ENCODE results near the gene SARNP. TPM values are rescaled to one million over a fixed set of nuclear protein-coding genes. Genes with fewer than 3 reads are reported as not detected.

Gene SARNP
- total and polyA plus RNA-seq, 8 donors, result 16.1 to 200 (median 87.1) TPM

- Histone ChIP-seq H3K4me3 (no peak overlapping the region), H3K9me3 (no peaks in the 10 kb centered on the region), H3K27me3 (no peaks in the 10 kb centered on the region), H3K27ac (no peak overlapping the region), H3K36me3 (peaks cover 40 to 99% (median 94%) of the 10 kb centered on the region in 4 donors), H3K4me1 (no peaks in the 10 kb centered on the region)
- 77 to 84% (median 81%) methylated on average over 2 of the region's 2 CpGs for WGBS, 5 donors
- TF ChIP-seq POLR2AphosphoS5 (IDR thresholded peaks at IDR 0.05), result no peak
- no peak for TF ChIP-seq POLR2A (IDR thresholded peaks at IDR 0.05)
- no peak for TF ChIP-seq EP300 (IDR thresholded peaks at IDR 0.05)
- no peak for TF ChIP-seq CTCF (IDR thresholded peaks at IDR 0.05)
- intact Hi-C loops (cut with DNase I; ENCODE audit: low total_unique reads), result no loop called here
- DNase-seq, result no peak
These were observed 59.8 kb downstream of the SARNP start for GRCh38 chr12:55757701-55758100.

DNA sequence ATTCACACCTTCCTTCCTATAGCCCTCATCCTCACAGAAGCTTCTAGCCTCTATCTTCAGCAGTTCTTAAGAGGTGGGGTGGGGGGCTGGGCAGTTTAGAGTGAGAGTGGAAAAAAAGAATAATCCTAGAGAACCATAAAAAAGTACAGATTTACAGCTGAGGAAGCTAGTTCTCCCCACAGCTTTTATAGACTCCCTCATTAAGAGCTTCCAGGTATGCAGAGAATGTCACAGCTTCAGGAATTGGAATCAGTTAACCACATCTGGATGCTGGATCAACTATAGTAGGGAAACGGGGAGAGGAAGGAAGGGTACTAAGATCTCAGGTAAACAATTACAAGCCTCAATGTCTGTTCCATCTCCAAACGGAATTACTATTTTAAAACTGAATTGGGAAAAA is 62.3 kb downstream of the SARNP start:
- intact Hi-C loops (cut with DNase I; ENCODE audit: low total_unique reads), result no loop called here
- H3K36me3 ChIP-seq, result peaks cover 48 to 98% (median 97%) of the 10 kb centered on the region in 4 donors
- WGBS, 5 donors, result 62 to 81% (median 68%) methylated on average over 2 of the region's 2 CpGs
- H3K27ac ChIP-seq, result no peak overlapping the region
- no peak overlapping the region for H3K4me3 ChIP-seq
- no peak for DNase-seq
- no peak for TF ChIP-seq CTCF (IDR thresholded peaks at IDR 0.05)
- no peak for TF ChIP-seq POLR2A (IDR thresholded peaks at IDR 0.05)
- no peak for TF ChIP-seq EP300 (IDR thresholded peaks at IDR 0.05)
- no peak for TF ChIP-seq POLR2AphosphoS5 (IDR thresholded peaks at IDR 0.05)
- H3K27me3 ChIP-seq, result no peaks in the 10 kb centered on the region
- H3K4me1 ChIP-seq, result no peaks in the 10 kb centered on the region
- H3K9me3 ChIP-seq, result no peaks in the 10 kb centered on the region

GRCh38 chr12:55748230-55748993 is 69.1 kb downstream of the SARNP start:
- no peak for DNase-seq
- intact Hi-C loops (cut with DNase I; ENCODE audit: low total_unique reads), result loop anchor here (10.0 kb wide), 1 partner anchor 46 kb away; no protein-coding TSS in a partner anchor
- WGBS, 5 donors, result 85 to 91% (median 90%) methylated on average over 18 of the region's 18 CpGs

GRCh38 chr12:55746913-55747231 is 70.7 kb downstream of the SARNP start:
- intact Hi-C loops (cut with DNase I; ENCODE audit: low total_unique reads), result loop anchor here (10.0 kb wide), 1 partner anchor 48 kb away; no protein-coding TSS in a partner anchor
- H3K27me3 ChIP-seq, result peaks cover 0 to 34% (median 0%) of the 10 kb centered on the region in 3 donors

More at GRCh38 chr12:55748230-55748993, 69.1 kb downstream of the SARNP start:
- Histone ChIP-seq H3K4me3 (no peak overlapping the region), H3K27ac (no peak overlapping the region), H3K27me3 (peaks cover 0 to 25% (median 0%) of the 10 kb centered on the region in 3 donors), H3K36me3 (peaks cover 13 to 45% (median 38%) of the 10 kb centered on the region in 4 donors), H3K4me1 (peaks cover 14 to 34% (median 29%) of the 10 kb centered on the region in 4 donors), H3K9me3 (no peaks in the 10 kb centered on the region)
- TF ChIP-seq POLR2A (IDR thresholded peaks at IDR 0.05), result no peak
- no peak for TF ChIP-seq POLR2AphosphoS5 (IDR thresholded peaks at IDR 0.05)
- TF ChIP-seq EP300 (IDR thresholded peaks at IDR 0.05), result no peak
- TF ChIP-seq CTCF (IDR thresholded peaks at IDR 0.05), result no peak

More at GRCh38 chr12:55746913-55747231, 70.7 kb downstream of the SARNP start:
- no peak for DNase-seq
- TF ChIP-seq CTCF (IDR thresholded peaks at IDR 0.05), result no peak
- TF ChIP-seq POLR2AphosphoS5 (IDR thresholded peaks at IDR 0.05), result no peak
- no peak for TF ChIP-seq POLR2A (IDR thresholded peaks at IDR 0.05)
- TF ChIP-seq EP300 (IDR thresholded peaks at IDR 0.05), result no peak
- Histone ChIP-seq H3K9me3 (no peaks in the 10 kb centered on the region), H3K36me3 (peaks cover 0 to 30% (median 23%) of the 10 kb centered on the region in 4 donors), H3K4me3 (no peak overlapping the region), H3K27ac (peak overlapping the region in 1 of 5 donors; percentile 0), H3K4me1 (peaks cover 14 to 39% (median 38%) of the 10 kb centered on the region in 4 donors)

Data from stomach (tissue), 9 donors.